ENCODE data around the gene EPOP. TPM values are rescaled to one million over a fixed set of nuclear protein-coding genes. Genes with fewer than 3 reads are reported as not detected.

Gene EPOP
- total and polyA plus RNA-seq, 2 of the 13 experiments (the other 11 are each of a cell fraction or from before 2014, with no cell fraction given) = 14.7 to 37.8 TPM

DNA sequence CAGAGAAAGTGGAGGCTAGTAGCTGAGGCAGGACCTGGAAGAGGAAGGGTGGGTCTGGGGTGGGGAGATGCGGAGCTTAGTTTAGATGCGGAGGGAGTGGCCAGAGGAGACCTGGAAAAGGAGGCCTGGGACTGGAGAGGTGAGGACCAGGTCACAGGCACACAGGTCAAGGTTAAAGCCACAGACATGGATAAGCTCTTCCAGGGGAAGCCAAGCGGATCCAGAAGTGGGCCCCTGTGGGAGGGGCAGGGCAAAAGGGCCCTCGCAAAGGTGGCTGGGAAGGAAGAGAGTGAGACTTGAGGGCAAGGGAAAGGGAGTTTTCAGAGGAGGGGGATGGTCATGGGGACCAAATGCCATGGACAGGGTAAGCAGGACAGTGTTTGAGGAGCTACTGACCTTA is 16.4 kb upstream of the EPOP start (continued):
- TF ChIP-seq, protein P1, sequence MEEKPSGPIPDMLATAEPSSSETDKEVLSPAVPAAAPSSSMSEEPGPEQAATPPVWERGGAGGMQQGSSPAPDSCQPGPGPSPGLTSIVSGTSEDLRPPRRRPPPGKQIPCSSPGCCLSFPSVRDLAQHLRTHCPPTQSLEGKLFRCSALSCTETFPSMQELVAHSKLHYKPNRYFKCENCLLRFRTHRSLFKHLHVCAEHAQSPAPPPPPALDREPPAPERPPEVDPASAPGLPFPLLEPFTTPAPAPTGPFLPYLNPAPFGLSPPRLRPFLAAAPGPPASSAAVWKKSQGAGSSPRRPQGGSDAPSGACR (CRISPR knock-in tag; IDR thresholded peaks at IDR 0.05) = no peak
- TF ChIP-seq ARNT (IDR thresholded peaks at IDR 0.05) (no peak), ADNP (CRISPR knock-in tag; IDR thresholded peaks at IDR 0.05) (no peak), TBX2 (CRISPR knock-in tag; IDR thresholded peaks at IDR 0.05; ENCODE audit: borderline replicate concordance) (peak; percentile 67; the same call in 1 of the 2 replicates), ZNF33B (CRISPR knock-in tag; IDR thresholded peaks at IDR 0.05) (no peak), POLR2A (IDR thresholded peaks at IDR 0.05; ENCODE audit: insufficient read depth in 1 of 2, low read depth in 2 of 2, low read length in 2 of 2) (no peak), ZBTB3 (CRISPR knock-in tag; IDR thresholded peaks at IDR 0.05; ENCODE audit: borderline replicate concordance, low read depth) (no peak), AHR (CRISPR knock-in tag; IDR thresholded peaks at IDR 0.05) (no peak), CCDC6 (CRISPR knock-in tag; IDR thresholded peaks at IDR 0.05) (no peak), ZNF782 (CRISPR knock-in tag; IDR thresholded peaks at IDR 0.05; ENCODE audit: borderline replicate concordance) (no peak), PCBP1 (IDR thresholded peaks at IDR 0.05; ENCODE audit: borderline replicate concordance, low read depth, low read length) (no peak), ZNF274 (CRISPR knock-in tag; IDR thresholded peaks at IDR 0.05) (no peak), ZNF879 (CRISPR knock-in tag; IDR thresholded peaks at IDR 0.05) (no peak), PITX1 (CRISPR knock-in tag; IDR thresholded peaks at IDR 0.05) (peak; percentile 84), ARID2 (CRISPR knock-in tag; IDR thresholded peaks at IDR 0.05; ENCODE audit: borderline replicate concordance) (no peak), TFDP2 (CRISPR knock-in tag; IDR thresholded peaks at IDR 0.05) (no peak), MAFF (IDR thresholded peaks at IDR 0.05; ENCODE audit: low read depth, low read length) (no peak), BATF2 (CRISPR knock-in tag; IDR thresholded peaks at IDR 0.05) (no peak), ZNF343 (CRISPR knock-in tag; IDR thresholded peaks at IDR 0.05) (0 out of 2 replicates have a peak, but pooled peaks have one; percentile 63), NR2F1 (CRISPR knock-in tag; IDR thresholded peaks at IDR 0.05) (peak; percentile 76 to 92), ZNF34 (CRISPR knock-in tag; IDR thresholded peaks at IDR 0.05; ENCODE audit: borderline replicate concordance) (no peak), SAP130 (CRISPR knock-in tag; IDR thresholded peaks at IDR 0.05; ENCODE audit: low read depth) (peak; percentile 59), ZIK1 (CRISPR knock-in tag; IDR thresholded peaks at IDR 0.05; ENCODE audit: borderline replicate concordance, low read depth) (no peak), MIER3 (CRISPR knock-in tag; IDR thresholded peaks at IDR 0.05; ENCODE audit: borderline replicate concordance) (0 out of 2 replicates have a peak, but pooled peaks have one; percentile 38)
- TF ChIP-seq, protein P2, sequence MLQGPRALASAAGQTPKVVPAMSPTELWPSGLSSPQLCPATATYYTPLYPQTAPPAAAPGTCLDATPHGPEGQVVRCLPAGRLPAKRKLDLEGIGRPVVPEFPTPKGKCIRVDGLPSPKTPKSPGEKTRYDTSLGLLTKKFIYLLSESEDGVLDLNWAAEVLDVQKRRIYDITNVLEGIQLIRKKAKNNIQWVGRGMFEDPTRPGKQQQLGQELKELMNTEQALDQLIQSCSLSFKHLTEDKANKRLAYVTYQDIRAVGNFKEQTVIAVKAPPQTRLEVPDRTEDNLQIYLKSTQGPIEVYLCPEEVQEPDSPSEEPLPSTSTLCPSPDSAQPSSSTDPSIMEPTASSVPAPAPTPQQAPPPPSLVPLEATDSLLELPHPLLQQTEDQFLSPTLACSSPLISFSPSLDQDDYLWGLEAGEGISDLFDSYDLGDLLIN (CRISPR knock-in tag; IDR thresholded peaks at IDR 0.05; ENCODE audit: borderline replicate concordance) = no peak
- TF ChIP-seq, protein P3, sequence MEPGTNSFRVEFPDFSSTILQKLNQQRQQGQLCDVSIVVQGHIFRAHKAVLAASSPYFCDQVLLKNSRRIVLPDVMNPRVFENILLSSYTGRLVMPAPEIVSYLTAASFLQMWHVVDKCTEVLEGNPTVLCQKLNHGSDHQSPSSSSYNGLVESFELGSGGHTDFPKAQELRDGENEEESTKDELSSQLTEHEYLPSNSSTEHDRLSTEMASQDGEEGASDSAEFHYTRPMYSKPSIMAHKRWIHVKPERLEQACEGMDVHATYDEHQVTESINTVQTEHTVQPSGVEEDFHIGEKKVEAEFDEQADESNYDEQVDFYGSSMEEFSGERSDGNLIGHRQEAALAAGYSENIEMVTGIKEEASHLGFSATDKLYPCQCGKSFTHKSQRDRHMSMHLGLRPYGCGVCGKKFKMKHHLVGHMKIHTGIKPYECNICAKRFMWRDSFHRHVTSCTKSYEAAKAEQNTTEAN (CRISPR knock-in tag; conservative IDR thresholded peaks at IDR 0.05) = no peak
- TF ChIP-seq, protein P4, sequence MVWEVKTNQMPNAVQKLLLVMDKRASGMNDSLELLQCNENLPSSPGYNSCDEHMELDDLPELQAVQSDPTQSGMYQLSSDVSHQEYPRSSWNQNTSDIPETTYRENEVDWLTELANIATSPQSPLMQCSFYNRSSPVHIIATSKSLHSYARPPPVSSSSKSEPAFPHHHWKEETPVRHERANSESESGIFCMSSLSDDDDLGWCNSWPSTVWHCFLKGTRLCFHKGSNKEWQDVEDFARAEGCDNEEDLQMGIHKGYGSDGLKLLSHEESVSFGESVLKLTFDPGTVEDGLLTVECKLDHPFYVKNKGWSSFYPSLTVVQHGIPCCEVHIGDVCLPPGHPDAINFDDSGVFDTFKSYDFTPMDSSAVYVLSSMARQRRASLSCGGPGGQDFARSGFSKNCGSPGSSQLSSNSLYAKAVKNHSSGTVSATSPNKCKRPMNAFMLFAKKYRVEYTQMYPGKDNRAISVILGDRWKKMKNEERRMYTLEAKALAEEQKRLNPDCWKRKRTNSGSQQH (CRISPR knock-in tag; IDR thresholded peaks at IDR 0.05; ENCODE audit: low read depth) = no peak
